MM.1S (cell line): ENCODE measurements around the gene EMILIN2.

ENCODE experiments used
- DNase-seq: peaks from one replicate; pipeline ENCODE4 v3.0.0-alpha.2; 2015
- H2AFZ ChIP-seq: fragments of 300-600 bp; sonication (generic); 2 replicates; pipeline ENCODE4 v1.6.0; 2016; ENCODE audit warnings: antibody characterized with exemption, low read length
- H3F3A ChIP-seq: fragments of 300-600 bp; sonication (generic); 2 replicates; pipeline ENCODE4 v1.6.1; 2016; ENCODE audit warnings: mild to moderate bottlenecking, antibody characterized with exemption, low read length, moderate library complexity, mixed read lengths; ENCODE audit not compliant: insufficient read depth
- H3K27ac ChIP-seq: fragments of 300-600 bp; sonication (generic); 2 replicates; pipeline ENCODE4 v1.5.1; 2016; ENCODE audit warnings: mild to moderate bottlenecking, low read length
- H3K27me3 ChIP-seq: fragments of 300-600 bp; sonication (generic); replicated peaks from 2 replicates; pipeline ENCODE4 v1.6.0; 2016; ENCODE audit warnings: low read length; ENCODE audit not compliant: insufficient read depth
- H3K36me3 ChIP-seq: fragments of 300-600 bp; sonication (generic); replicated peaks from 2 replicates; pipeline ENCODE4 v1.6.1; 2016; ENCODE audit warnings: mild to moderate bottlenecking, low read length, mixed read lengths; ENCODE audit not compliant: insufficient read depth
- H3K4me1 ChIP-seq: fragments of 300-600 bp; sonication (generic); 2 replicates; pipeline ENCODE4 v1.6.1; 2016; ENCODE audit warnings: low read length, mixed read lengths
- H3K4me2 ChIP-seq: fragments of 300-600 bp; sonication (generic); 2 replicates; pipeline ENCODE4 v1.6.0; 2016; ENCODE audit warnings: low read depth, low read length
- H3K4me3 ChIP-seq: fragments of 300-600 bp; sonication (generic); 2 replicates; pipeline ENCODE4 v1.5.1; 2016; ENCODE audit warnings: low read length, mixed read lengths
- H3K79me2 ChIP-seq: fragments of 300-600 bp; sonication (generic); 2 replicates; pipeline ENCODE4 v1.6.1; 2016; ENCODE audit warnings: mixed run types, low read length, mixed read lengths
- H3K9ac ChIP-seq: fragments of 300-600 bp; sonication (generic); 2 replicates; pipeline ENCODE4 v1.6.1; 2016; ENCODE audit warnings: low read length, mixed read lengths
- H3K9me2 ChIP-seq: fragments of 300-600 bp; sonication (generic); replicated peaks from 2 replicates; pipeline ENCODE4 v1.6.1; 2016; ENCODE audit warnings: mild to moderate bottlenecking, low read length, mixed read lengths; ENCODE audit not compliant: insufficient read depth
- H3K9me3 ChIP-seq: fragments of 300-600 bp; sonication (generic); replicated peaks from 2 replicates; pipeline ENCODE4 v1.6.1; 2016; ENCODE audit warnings: mild to moderate bottlenecking, low read length, mixed read lengths; ENCODE audit not compliant: insufficient read depth
- H4K20me1 ChIP-seq: fragments of 300-600 bp; sonication (generic); 2 replicates; pipeline ENCODE4 v1.6.1; 2016; ENCODE audit warnings: mild to moderate bottlenecking, low read length, moderate library complexity, mixed read lengths; ENCODE audit not compliant: insufficient read depth
- EZH2 ChIP-seq: fragments of 300-600 bp; sonication (generic); optimal IDR thresholded peaks from 2 replicates; pipeline ENCODE3; 2017; ENCODE audit warnings: low read depth, mild to moderate bottlenecking, antibody characterized with exemption, low read length, mixed read lengths
- EZH2phosphoT487 ChIP-seq: fragments of 300-600 bp; sonication (generic); IDR thresholded peaks from 2 replicates; pipeline ENCODE4 v1.6.1; 2018; ENCODE audit warnings: antibody characterized with exemption, low read length
- TF ChIP-seq, protein P1 (sequence below): fragments of 300-600 bp; sonication (generic); IDR thresholded peaks from 2 replicates; pipeline ENCODE4 v1.5.1; 2016; ENCODE audit warnings: antibody characterized with exemption, low read length, mixed read lengths

EMILIN2 gene

GRCh38 chr18:2814928-2815327 lies 31.9 kb upstream of the EMILIN2 start:
- no peak overlapping the region for H2AFZ ChIP-seq
- no peak overlapping the region for H3K27ac ChIP-seq
- H3K4me1 ChIP-seq: no peaks in the 10 kb centered on the region
- TF ChIP-seq EZH2phosphoT487 (no peak), EZH2 (no peak)
- H3K9me2 ChIP-seq: no peaks in the 10 kb centered on the region
- H3K27me3 ChIP-seq: no peaks in the 10 kb centered on the region
- H4K20me1 ChIP-seq: no peaks in the 10 kb centered on the region
- no peak for DNase-seq
- no peak overlapping the region for H3K4me2 ChIP-seq
- H3K36me3 ChIP-seq: no peaks in the 10 kb centered on the region
- H3K4me3 ChIP-seq: no peak overlapping the region
- no peak overlapping the region for H3K9ac ChIP-seq
- H3K79me2 ChIP-seq: no peaks in the 10 kb centered on the region
- H3F3A ChIP-seq: no peaks in the 10 kb centered on the region
- H3K9me3 ChIP-seq: no peaks in the 10 kb centered on the region

GRCh38 chr18:2818281-2818680 lies 28.5 kb upstream of the EMILIN2 start:
- no peaks in the 10 kb centered on the region for H3K36me3 ChIP-seq
- TF ChIP-seq, protein P1, sequence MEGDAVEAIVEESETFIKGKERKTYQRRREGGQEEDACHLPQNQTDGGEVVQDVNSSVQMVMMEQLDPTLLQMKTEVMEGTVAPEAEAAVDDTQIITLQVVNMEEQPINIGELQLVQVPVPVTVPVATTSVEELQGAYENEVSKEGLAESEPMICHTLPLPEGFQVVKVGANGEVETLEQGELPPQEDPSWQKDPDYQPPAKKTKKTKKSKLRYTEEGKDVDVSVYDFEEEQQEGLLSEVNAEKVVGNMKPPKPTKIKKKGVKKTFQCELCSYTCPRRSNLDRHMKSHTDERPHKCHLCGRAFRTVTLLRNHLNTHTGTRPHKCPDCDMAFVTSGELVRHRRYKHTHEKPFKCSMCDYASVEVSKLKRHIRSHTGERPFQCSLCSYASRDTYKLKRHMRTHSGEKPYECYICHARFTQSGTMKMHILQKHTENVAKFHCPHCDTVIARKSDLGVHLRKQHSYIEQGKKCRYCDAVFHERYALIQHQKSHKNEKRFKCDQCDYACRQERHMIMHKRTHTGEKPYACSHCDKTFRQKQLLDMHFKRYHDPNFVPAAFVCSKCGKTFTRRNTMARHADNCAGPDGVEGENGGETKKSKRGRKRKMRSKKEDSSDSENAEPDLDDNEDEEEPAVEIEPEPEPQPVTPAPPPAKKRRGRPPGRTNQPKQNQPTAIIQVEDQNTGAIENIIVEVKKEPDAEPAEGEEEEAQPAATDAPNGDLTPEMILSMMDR: no peak
- no peak for TF ChIP-seq EZH2
- no peaks in the 10 kb centered on the region for H3K79me2 ChIP-seq
- no peak overlapping the region for H2AFZ ChIP-seq
- no peaks in the 10 kb centered on the region for H3F3A ChIP-seq
- H3K9me2 ChIP-seq: no peaks in the 10 kb centered on the region
- no peak overlapping the region for H3K4me3 ChIP-seq
- no peaks in the 10 kb centered on the region for H3K4me1 ChIP-seq
- H3K27me3 ChIP-seq: no peaks in the 10 kb centered on the region
- no peaks in the 10 kb centered on the region for H4K20me1 ChIP-seq
- H3K9me3 ChIP-seq: no peaks in the 10 kb centered on the region
- no peak overlapping the region for H3K4me2 ChIP-seq
- no peak overlapping the region for H3K9ac ChIP-seq
- DNase-seq: no peak
- H3K27ac ChIP-seq: no peak overlapping the region

GRCh38 chr18:2821695-2822094 lies 25.1 kb upstream of the EMILIN2 start:
- no peak overlapping the region for H3K9ac ChIP-seq
- no peaks in the 10 kb centered on the region for H3K9me2 ChIP-seq
- DNase-seq: no peak
- no peaks in the 10 kb centered on the region for H3K9me3 ChIP-seq
- H2AFZ ChIP-seq: no peak overlapping the region
- no peak overlapping the region for H3K27ac ChIP-seq
- H3K4me2 ChIP-seq: no peak overlapping the region
- no peaks in the 10 kb centered on the region for H3K27me3 ChIP-seq
- H3K4me3 ChIP-seq: no peak overlapping the region
- H3K4me1 ChIP-seq: no peaks in the 10 kb centered on the region
- H4K20me1 ChIP-seq: no peaks in the 10 kb centered on the region
- H3F3A ChIP-seq: no peaks in the 10 kb centered on the region
- no peaks in the 10 kb centered on the region for H3K79me2 ChIP-seq
- TF ChIP-seq EZH2 (no peak), EZH2phosphoT487 (no peak)
- TF ChIP-seq, protein P1: no peak
- H3K36me3 ChIP-seq: no peaks in the 10 kb centered on the region

GRCh38 chr18:2822213-2822921 lies 24.4 kb upstream of the EMILIN2 start:
- Histone ChIP-seq H4K20me1 (no peaks in the 10 kb centered on the region), H3K79me2 (no peaks in the 10 kb centered on the region), H3F3A (no peaks in the 10 kb centered on the region), H3K4me1 (no peaks in the 10 kb centered on the region), H2AFZ (no peak overlapping the region), H3K4me2 (no peak overlapping the region), H3K36me3 (no peaks in the 10 kb centered on the region), H3K9me3 (no peaks in the 10 kb centered on the region), H3K4me3 (no peak overlapping the region), H3K9me2 (no peaks in the 10 kb centered on the region), H3K27ac (no peak overlapping the region), H3K27me3 (no peaks in the 10 kb centered on the region), H3K9ac (no peak overlapping the region)
- TF ChIP-seq, protein P1: no peak
- no peak for TF ChIP-seq EZH2phosphoT487
- TF ChIP-seq EZH2: no peak
- DNase-seq: no peak
